ENCODE data around the gene SPRTN.
"Not testable (repeated sequence)": the region's sequence is repeated elsewhere in the genome, so short reads cannot be mapped to it uniquely, and the experiment has no call there.

Gene SPRTN

GRCh38 chr1:231335663-231336602, 2.2 kb upstream of the SPRTN start:
- DNase-seq (ENCODE audit: low read depth): no peak

GRCh38 chr1:231337043-231337471, 1.0 kb upstream of the SPRTN start:
- DNase-seq (ENCODE audit: low read depth): no peak

- peak; percentile 97 for DNase-seq (ENCODE audit: low read depth)
These were observed 422 bp upstream of the SPRTN start, which contains the start of gene EXOC8 for GRCh38 chr1:231337472-231338269. Gene EXOC8, minus strand, starts transcription at chr1:231337852. Its CDS starts 107 bp downstream, at chr1:231337745.

- DNase-seq (ENCODE audit: low read depth): no peak
These were observed 2.4 kb downstream of the SPRTN start for GRCh38 chr1:231340328-231341013.

- DNase-seq (ENCODE audit: low read depth): no peak
These were observed 9.9 kb downstream of the SPRTN start for GRCh38 chr1:231347961-231348360.

GRCh38 chr1:231348442-231348841, 10.3 kb downstream of the SPRTN start:
- DNase-seq (ENCODE audit: low read depth): no peak

GRCh38 chr1:231348856-231349255, 10.8 kb downstream of the SPRTN start:
- DNase-seq (ENCODE audit: low read depth): not testable (repeated sequence)

GRCh38 chr1:231351816-231352215, 13.7 kb downstream of the SPRTN start:
- no peak for DNase-seq (ENCODE audit: low read depth)

- no peak for DNase-seq (ENCODE audit: low read depth)
These were observed 15.0 kb downstream of the SPRTN start for GRCh38 chr1:231353086-231353485.

- no peak for DNase-seq (ENCODE audit: low read depth)
These were observed 16.4 kb downstream of the SPRTN start for GRCh38 chr1:231354330-231355020.

GRCh38 chr1:231355171-231355570, 17.1 kb downstream of the SPRTN start:
- DNase-seq (ENCODE audit: low read depth): no peak

- no peak for DNase-seq (ENCODE audit: low read depth)
These were observed 19.2 kb downstream of the SPRTN start for GRCh38 chr1:231357187-231357772.

- DNase-seq (ENCODE audit: low read depth): peak; percentile 63
These were observed 19.8 kb downstream of the SPRTN start for GRCh38 chr1:231357831-231358354.

GRCh38 chr1:231359113-231359512, 21.0 kb downstream of the SPRTN start:
- DNase-seq (ENCODE audit: low read depth): peak; percentile 77

- DNase-seq (ENCODE audit: low read depth): no peak
These were observed 24.2 kb downstream of the SPRTN start for GRCh38 chr1:231362325-231362724.

GRCh38 chr1:231363624-231364023, 25.5 kb downstream of the SPRTN start:
- DNase-seq (ENCODE audit: low read depth): no peak

GRCh38 chr1:231364192-231364591, 26.1 kb downstream of the SPRTN start:
- no peak for DNase-seq (ENCODE audit: low read depth)

GRCh38 chr1:231369282-231369681, 31.2 kb downstream of the SPRTN start:
- no peak for DNase-seq (ENCODE audit: low read depth)

GRCh38 chr1:231372501-231372900, 34.4 kb downstream of the SPRTN start:
- DNase-seq (ENCODE audit: low read depth): no peak

- DNase-seq (ENCODE audit: low read depth): no peak
These were observed 36.3 kb downstream of the SPRTN start for GRCh38 chr1:231374394-231374793.

GRCh38 chr1:231376101-231376500, 38.0 kb downstream of the SPRTN start:
- no peak for DNase-seq (ENCODE audit: low read depth)

All from fibroblast of the conjunctiva (primary cell).